HG02588 (cell line): ENCODE results near the gene SETD3.

Source experiments
- ATAC-seq: cut with Tn5 transposase; IDR thresholded peaks from one replicate; pipeline ENCODE4 v1.9.1; 2021; ENCODE audit warnings: mild to moderate bottlenecking, moderate library complexity; ENCODE audit not compliant: unreplicated experiment

Gene SETD3

GRCh38 chr14:99502989-99503421 is 22.3 kb upstream of the SETD3 start:
- ATAC-seq, result no peak

GRCh38 chr14:99497894-99498293 is 17.2 kb upstream of the SETD3 start:
- no peak for ATAC-seq

- no peak for ATAC-seq
Observed at GRCh38 chr14:99497341-99497740, 16.7 kb upstream of the SETD3 start.

GRCh38 chr14:99484106-99484505 is 3.4 kb upstream of the SETD3 start:
- no peak for ATAC-seq

GRCh38 chr14:99481745-99482099 is 1.1 kb upstream of the SETD3 start:
- ATAC-seq, result no peak

GRCh38 chr14:99480917-99481744 is 472 bp upstream of the SETD3 start, which contains the start of gene CCNK:
Gene CCNK (plus strand): TSS chr14:99481409. CDS start chr14:99492678, 11,269 bp downstream.
- ATAC-seq, result peak; percentile 83

- ATAC-seq, result no peak
Observed at GRCh38 chr14:99479160-99479905, 1.3 kb downstream of the SETD3 start.

- ATAC-seq, result no peak
Observed at GRCh38 chr14:99478128-99478527, 2.5 kb downstream of the SETD3 start.

- ATAC-seq, result no peak
Observed at GRCh38 chr14:99476864-99477263, 3.8 kb downstream of the SETD3 start.

- no peak for ATAC-seq
Observed at GRCh38 chr14:99475660-99476059, 5.0 kb downstream of the SETD3 start.

GRCh38 chr14:99475179-99475578 is 5.5 kb downstream of the SETD3 start:
- no peak for ATAC-seq

- ATAC-seq, result no peak
Observed at GRCh38 chr14:99473458-99473857, 7.2 kb downstream of the SETD3 start.

- no peak for ATAC-seq
Observed at GRCh38 chr14:99472937-99473336, 7.7 kb downstream of the SETD3 start.

- no peak for ATAC-seq
Observed at GRCh38 chr14:99471731-99472130, 8.9 kb downstream of the SETD3 start.

GRCh38 chr14:99468836-99469592 is 11.6 kb downstream of the SETD3 start:
- no peak for ATAC-seq

- ATAC-seq, result no peak
Observed at GRCh38 chr14:99468081-99468480, 12.6 kb downstream of the SETD3 start.

- no peak for ATAC-seq
Observed at GRCh38 chr14:99467336-99468078, 13.2 kb downstream of the SETD3 start.

- ATAC-seq, result no peak
Observed at GRCh38 chr14:99466758-99467157, 13.9 kb downstream of the SETD3 start.

- ATAC-seq, result no peak
Observed at GRCh38 chr14:99465288-99465687, 15.4 kb downstream of the SETD3 start.

- ATAC-seq, result no peak
Observed at GRCh38 chr14:99463974-99464373, 16.7 kb downstream of the SETD3 start.

- ATAC-seq, result no peak
Observed at GRCh38 chr14:99462210-99462609, 18.4 kb downstream of the SETD3 start.
